Globus pallidus (tissue), 1 donor: Measurements from ENCODE around the gene INHBB.

Source experiments
- DNase-seq: peaks from one replicate; pipeline ENCODE4 v3.0.0-alpha.2; 2015; ENCODE audit warnings: low spot score

Gene INHBB

GRCh38 chr2:120342446-120342845, 3.5 kb upstream of the INHBB start:
- no peak for DNase-seq

GRCh38 chr2:120343100-120343432, 2.9 kb upstream of the INHBB start:
- no peak for DNase-seq

- peak; percentile 77 for DNase-seq
These were observed 2.4 kb upstream of the INHBB start for GRCh38 chr2:120343433-120344105.

- peak; percentile 39 for DNase-seq
These were observed 1.5 kb upstream of the INHBB start for GRCh38 chr2:120344214-120344975.

GRCh38 chr2:120344976-120345581, 857 bp upstream of the INHBB start:
- peak; percentile 11 for DNase-seq

GRCh38 chr2:120345608-120346007, 328 bp upstream of the INHBB start:
- no peak for DNase-seq

- DNase-seq = no peak
These were observed 877 bp downstream of the INHBB start for GRCh38 chr2:120346667-120347358.

- no peak for DNase-seq
These were observed 1.6 kb downstream of the INHBB start for GRCh38 chr2:120347396-120348060.

GRCh38 chr2:120348134-120348736, 2.3 kb downstream of the INHBB start:
- no peak for DNase-seq

GRCh38 chr2:120348737-120349439, 3.0 kb downstream of the INHBB start:
- DNase-seq = no peak

- no peak for DNase-seq
These were observed 3.5 kb downstream of the INHBB start for GRCh38 chr2:120349440-120349921.

- no peak for DNase-seq
These were observed 4.1 kb downstream of the INHBB start for GRCh38 chr2:120350080-120350479.

- no peak for DNase-seq
These were observed 4.9 kb downstream of the INHBB start for GRCh38 chr2:120350801-120351320.

- DNase-seq = no peak
These were observed 7.0 kb downstream of the INHBB start for GRCh38 chr2:120352696-120353590.

- no peak for DNase-seq
These were observed 7.6 kb downstream of the INHBB start for GRCh38 chr2:120353591-120353898.

GRCh38 chr2:120353931-120354330, 8.0 kb downstream of the INHBB start:
- DNase-seq = no peak

GRCh38 chr2:120354467-120354866, 8.5 kb downstream of the INHBB start:
- DNase-seq = no peak

- no peak for DNase-seq
These were observed 9.2 kb downstream of the INHBB start for GRCh38 chr2:120354935-120355779.

GRCh38 chr2:120355780-120356266, 9.9 kb downstream of the INHBB start:
- no peak for DNase-seq
